Stimulated activated CD4-positive, alpha-beta T cell treated with anti-CD3 and anti-CD28 coated beads, Interleukin-1b, Interleukin-23, amount 100 ng/mL, for 48 hours (primary cell): ENCODE results near the gene TCEAL7.
A peak's percentile ranks its signal among the peaks of the same experiment; 100 is the strongest.
"Not testable (repeated sequence)": the region's sequence is repeated elsewhere in the genome, so short reads cannot be mapped to it uniquely, and the experiment has no call there.

ENCODE experiments used
- DNase-seq: peaks from one replicate; pipeline ENCODE4 v3.0.0-alpha.2; 2020

Gene TCEAL7, protein sequence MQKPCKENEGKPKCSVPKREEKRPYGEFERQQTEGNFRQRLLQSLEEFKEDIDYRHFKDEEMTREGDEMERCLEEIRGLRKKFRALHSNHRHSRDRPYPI

DNA sequence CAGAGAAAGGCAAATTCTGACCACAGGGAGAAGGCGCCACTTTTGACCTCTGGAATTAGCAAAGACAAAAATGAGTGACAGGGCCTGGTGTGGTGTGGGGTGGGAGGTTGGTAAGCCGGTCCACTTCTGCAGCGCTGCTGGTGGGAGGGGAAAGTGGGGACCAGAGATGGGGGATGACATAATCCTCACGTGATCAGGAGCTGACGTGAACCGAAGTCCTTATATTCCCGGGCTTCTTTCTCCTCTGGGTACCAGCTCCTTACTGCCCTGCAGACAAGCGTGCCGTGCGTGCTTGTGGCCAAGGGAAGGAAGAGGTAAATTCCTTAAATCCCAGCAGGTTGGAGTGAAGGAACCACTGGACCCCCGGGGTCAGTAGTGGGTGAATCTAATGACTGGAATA, at the start of gene TCEAL7:
TSS of gene TCEAL7 (plus strand) at position 249 of the 400 bp plus-strand sequence. CDS start 1,165 bp downstream, outside the sequence.
- DNase-seq, result no peak

DNA sequence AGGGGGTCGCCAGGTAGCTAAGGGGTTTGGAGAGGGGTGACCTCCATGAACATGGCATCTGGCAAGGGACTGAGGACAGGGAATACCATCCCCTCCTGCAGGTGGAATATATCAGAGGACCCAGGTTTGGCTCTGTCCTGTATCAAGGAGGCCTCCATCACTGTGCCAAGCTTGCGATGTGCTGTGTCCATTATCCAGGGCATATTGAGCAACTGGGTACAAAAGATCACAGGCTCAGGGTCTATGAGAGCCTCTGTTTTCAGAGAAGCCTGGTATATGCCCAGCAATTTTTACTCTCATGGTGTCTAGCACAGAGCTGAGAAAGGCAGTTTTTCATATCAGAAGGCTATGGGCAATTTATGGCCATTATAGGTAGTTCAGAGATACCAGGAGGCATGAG, 36.9 kb upstream of the TCEAL7 start:
- DNase-seq, result no peak

DNA sequence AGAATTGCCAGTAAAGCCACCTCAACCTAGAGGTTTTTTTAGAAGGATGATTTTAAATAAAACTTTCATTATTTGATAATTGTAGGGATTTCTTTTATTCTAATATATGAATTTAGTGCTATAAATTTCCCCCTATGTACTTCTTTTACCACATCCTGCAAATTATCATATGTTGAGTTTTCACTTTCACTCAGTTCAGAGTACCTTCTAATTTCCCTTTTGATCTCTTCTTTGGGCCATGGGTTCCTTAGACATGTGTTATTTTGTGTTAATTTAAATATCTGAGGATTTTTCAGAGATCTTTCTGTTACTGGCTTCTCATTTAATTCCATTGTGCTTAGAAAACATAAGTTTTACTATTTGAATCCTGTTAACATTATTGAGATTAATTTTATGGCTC, 25.3 kb upstream of the TCEAL7 start:
- no peak for DNase-seq

DNA sequence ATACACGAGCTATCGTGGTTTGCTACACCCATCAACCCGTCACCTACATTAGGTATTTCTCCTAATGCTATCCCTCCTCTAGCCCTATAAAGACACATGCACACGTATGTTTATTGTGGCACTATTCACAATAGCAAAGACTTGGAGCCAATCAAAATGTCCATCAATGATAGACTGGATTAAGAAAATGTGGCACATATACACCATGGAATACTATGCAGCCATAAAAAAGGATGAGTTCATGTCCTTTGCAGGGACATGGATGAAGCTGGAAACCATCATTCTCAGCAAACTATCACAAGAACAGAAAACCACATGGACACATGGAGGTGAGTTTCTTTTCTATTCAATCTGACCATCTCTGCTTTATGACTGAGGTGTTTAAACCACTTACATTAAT, 24.4 kb upstream of the TCEAL7 start:
- DNase-seq, result not testable (repeated sequence)

DNA sequence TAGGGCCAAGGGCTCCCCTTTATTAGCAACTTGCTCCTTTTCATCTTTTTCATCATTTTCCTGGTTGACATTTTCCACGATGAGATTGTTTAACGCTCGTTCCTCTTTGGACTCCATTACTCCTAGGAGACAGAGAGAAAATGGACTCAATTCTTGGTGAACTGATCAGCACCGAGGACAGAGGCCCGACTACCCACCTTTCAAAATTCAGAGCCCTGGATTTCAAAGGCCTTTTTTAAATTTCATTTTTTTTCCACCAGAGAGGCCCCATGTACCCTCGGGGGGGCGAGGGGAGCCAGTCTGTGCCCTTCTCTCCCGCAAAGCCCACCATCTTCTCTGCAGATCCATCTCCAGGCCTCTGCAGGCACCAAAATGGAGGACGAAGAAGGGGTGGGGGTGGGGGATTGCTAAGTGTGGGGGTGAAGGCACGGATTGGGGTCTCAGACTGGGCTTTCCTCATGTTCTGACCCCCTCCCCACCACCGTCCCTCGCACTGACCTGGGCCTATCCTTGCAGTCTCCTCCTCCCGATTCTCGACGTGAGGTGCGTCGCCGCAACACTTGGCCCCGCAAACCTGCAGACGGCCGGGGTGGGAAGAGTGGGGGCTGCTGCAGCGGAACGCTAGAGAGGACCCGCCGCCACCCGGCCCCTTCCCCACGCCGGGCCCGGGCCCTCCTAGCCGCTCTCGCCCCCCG, 20.0 kb upstream of the TCEAL7 start:
- DNase-seq, result peak; percentile 1

DNA sequence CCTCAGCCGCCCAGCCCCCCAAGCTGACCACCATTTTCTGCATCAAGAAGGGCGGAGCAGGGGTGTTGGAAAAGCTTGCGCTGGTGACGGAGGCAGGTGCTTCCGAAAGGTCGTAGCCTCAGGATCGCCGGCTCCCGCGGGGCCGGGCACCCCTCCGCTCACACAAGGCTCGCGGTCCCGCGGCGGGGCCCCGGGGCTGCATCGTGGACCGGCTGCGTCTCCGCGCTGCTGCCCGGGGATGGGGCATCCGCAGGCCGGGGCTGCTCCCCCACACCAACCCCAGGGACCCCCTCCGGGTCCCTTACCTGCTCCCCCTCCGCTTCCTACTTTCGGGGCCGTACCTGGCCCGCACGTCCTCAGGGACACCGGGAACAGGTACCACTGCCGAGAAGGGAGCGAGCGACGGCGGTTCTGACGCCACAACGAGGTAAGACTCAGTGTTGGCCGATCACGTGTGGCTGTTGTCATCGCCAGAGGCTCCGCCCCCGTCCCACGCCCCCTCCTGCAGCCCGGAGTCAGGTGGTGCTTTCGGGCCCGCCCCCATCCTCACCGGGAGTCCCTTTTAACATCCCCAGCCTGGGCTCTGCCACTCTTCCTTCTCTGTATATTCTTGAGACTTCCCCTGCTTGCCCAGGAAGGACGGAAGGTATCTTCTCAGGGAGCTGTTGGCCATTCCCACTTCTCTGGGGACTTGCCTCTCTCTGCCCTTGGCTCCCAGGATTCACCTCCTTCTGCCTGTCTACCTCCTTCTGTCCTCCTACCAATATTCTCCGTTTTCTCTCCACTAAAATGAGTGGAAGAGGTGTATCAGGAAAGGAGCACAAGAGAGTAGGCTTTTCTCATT, 19.3 kb upstream of the TCEAL7 start, which contains the start of gene BEX2:
TSS of gene BEX2 (minus strand) at position 436 of the 844 bp plus-strand sequence. CDS start 1,014 bp downstream, outside the sequence.
- peak; percentile 83 for DNase-seq

DNA sequence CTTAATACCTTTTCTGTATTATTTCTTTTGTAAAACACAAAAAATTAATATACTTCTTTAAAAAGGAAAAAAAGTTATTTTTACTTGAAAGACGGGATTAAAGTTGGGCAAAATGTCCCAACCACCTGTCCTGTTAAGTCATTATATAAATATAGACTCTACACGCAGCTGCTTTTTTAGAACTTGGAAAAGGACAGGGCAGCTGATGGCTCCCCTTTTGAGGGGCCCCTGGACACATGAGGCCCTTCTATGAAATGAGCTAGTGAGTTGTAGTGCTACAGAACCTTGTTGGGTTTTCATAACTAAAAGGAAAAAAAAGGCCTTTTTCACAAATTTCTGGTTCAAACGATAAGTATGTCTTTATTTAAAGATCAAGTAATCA, 18.6 kb upstream of the TCEAL7 start:
- DNase-seq, result no peak

DNA sequence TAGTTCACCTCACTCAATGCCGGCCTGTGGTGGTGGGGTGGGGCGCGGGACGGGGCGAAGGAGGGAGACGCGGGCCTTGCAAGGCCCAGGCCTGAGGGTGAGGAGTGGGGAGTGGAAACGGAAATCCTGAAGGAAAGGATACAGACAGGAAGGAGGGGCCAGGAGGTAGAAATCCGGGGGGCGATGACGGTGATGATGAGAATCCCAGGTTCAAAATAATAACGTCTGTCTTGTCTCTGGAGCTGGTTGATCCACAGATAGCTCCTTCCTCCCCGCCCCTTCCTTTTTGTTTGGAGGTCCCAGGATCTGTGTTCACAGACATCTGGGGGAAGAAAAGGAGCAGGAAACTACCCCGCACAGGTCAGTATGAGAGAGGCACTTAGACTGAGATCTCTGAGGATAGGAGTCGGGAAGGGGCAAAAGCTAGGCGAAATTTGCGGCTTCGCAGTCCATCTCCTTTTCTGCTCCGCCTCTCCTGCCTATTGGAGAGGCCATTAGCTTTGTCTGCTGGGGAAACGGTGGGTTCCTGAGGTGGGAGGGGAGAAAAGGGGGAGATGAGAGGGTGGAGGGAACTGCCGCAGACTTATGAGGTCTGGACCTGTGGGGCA, 746 bp downstream of the TCEAL7 start:
- DNase-seq, result no peak

DNA sequence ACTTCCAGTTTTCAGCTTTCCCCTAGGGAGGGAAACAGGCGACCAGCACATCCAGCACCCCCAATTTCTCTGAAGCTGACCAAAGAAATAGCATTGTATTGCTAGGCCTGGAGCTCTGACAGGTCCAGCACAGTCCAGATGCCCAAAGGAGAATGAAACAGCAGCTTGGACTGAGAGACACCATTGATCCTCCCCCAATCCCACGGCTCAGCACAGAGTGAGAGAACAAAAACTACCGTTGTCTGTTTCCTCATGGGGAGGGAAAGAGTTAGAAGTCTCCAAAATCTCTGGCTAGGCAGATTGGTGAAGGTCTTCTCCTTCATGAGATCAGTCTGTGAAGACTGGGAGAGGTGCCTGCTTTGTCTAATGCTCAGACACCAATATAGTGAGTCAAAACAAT, 8.6 kb downstream of the TCEAL7 start:
- no peak for DNase-seq

DNA sequence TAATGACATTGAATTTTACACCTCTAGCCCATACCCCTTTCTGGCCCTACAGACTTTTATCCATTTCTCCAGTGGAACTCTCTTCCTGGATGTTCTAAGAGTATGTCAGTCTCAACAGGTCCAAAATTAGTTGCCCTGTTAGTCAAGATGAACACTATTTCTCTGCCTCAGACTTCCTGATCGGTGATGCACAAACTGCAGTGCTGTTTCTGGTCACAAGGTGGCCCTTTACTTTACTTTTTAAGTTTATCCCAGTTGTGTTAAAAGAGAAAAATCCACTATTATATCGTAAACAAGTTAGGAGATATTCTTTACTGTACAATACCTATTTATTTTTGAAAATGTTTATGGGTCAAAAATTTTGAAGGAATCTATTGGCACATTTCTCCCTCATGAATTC, 13.1 kb downstream of the TCEAL7 start:
- peak; percentile 14 for DNase-seq

DNA sequence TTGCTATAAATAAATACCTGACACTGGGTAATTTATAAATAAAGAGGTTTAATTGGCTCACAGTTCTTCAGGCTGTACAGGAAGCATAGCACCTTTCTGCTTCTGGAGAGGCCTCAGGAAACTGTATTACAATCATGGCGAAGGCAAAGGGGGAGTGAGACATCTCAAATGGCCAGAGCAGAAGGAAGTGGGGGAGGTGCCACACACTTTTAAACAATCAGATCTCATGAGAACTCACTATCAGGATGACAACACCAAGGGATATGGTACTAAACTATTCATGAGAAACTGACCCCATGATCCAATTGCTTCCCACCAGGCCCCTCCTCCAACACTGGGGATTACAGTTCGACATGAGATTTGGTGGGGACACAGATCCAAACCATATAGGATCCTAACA, 14.6 kb downstream of the TCEAL7 start:
- DNase-seq, result no peak

DNA sequence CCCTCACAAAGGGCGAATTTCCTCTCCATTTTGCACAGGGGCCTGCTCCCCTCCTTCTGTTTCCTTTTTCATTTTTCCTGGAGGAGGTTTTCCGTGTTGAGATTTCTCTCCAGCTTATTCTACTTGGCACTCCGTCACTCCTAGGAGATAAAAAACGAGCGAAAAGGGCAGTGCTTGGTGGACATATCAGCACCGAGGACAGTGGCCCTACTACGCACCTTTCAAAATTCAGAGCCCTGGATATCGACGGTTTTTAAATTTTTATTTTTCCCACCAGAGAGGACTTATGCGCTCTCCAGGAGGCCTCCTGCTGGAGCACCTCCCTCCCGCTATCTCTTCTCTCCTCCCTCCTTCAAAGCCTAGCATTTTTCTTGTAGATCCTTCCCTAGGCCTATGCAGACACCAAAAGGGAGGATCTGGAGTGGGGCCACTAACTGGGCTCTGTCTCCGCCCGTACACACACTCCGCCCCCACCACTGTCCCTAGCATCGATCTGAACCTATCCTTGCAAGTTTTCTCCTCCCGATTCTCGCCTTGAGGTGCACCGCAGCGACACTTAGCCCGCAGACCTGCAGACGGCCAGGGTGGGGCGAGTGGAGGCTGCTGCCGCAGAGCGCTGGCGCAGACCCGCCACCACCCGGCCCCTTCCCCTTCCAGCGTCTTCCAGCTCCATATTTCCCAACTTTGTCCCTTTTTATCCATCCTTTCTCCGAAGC, 17.8 kb downstream of the TCEAL7 start:
- no peak for DNase-seq

DNA sequence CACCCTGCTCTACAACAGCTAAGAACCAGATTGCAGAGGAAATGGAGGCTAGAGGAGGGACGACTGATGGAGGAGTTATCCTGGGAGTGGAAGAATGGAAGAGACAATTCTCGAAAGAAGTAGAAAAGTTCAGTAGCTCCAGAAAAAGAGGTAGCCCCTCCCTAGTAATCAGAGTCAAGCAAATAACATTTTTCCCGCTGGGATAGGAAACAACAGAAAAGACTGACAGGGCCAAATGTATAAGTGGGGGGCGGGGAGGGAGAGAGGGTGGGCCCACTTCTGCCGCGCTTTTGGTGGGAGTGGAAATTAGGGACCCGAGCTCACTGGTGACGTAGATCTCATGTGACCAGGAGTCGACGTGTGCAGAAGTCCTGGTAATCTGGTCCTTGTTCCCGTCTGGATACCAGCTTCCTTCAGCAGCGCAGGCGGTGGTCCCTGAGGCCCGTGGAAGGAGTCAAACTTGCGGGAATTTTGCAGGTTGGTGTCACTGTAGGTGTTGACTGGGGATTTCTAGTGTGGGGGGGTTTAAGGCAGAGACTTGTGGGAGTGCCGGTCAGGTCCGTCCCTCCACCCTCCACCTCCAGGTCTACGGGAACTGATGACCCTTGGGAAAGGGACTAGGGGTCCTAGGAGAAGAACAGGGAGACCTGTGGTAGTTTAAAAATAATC, 26.2 kb downstream of the TCEAL7 start, which contains the start of gene TCEAL9:
TSS of gene TCEAL9 (plus strand) at position 377 of the 669 bp plus-strand sequence. CDS start 1,179 bp downstream, outside the sequence.
- no peak for DNase-seq

DNA sequence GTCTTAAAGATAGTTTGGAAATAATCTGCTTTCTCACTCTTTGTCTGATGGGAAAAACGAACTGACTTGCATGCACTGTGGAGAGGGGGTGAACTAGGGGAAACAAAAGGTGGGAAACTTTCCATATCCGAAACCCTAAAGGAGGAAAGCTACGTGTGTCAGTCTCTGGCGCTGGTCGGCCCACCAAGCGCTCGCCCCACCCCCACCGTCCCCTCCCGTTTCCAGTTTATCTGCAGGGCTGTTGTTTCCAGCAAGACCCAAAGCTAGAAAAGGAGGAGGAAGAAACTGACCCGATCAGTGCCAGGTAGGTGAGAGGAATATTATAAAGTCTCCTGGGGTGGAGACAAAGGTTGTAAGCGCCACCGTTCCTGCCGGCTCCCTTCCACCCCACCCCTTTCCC, 26.8 kb downstream of the TCEAL7 start:
- DNase-seq, result no peak

DNA sequence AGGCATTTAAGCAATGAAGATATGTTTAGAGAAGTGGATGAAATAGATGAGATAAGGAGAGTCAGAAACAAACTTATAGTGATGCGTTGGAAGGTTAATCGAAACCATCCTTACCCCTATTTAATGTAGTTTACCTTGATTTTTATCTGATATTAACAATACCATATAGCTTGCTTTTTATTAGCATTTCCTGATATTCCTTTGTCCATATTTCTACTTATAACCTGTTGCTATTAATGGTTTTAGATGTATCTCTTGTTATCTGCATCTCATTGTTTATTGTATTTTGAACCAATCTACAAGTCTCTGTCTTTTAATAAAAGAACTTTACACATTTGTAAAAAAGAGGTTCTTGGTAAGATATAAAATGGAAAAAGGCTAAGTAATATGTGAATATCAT, 27.8 kb downstream of the TCEAL7 start:
- no peak for DNase-seq

DNA sequence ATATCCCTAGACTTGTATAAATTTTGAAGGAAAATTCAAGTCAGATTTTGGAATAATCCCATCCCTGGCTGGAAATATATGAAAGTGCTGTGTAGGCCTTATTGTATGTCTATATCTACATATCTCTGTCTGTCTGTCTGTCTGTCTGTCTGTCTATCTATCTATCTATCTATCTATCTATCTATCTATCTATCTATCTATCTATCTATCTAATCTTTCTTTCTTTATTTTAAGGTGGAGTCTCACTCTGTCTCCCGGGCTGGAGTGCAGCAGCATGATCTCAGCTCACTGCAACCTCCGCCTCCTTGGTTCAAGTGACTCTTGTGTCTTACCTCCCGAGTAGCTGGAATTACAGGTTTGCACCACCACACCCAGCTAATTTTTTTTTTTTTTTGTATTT, 29.6 kb downstream of the TCEAL7 start:
- DNase-seq, result not testable (repeated sequence)

DNA sequence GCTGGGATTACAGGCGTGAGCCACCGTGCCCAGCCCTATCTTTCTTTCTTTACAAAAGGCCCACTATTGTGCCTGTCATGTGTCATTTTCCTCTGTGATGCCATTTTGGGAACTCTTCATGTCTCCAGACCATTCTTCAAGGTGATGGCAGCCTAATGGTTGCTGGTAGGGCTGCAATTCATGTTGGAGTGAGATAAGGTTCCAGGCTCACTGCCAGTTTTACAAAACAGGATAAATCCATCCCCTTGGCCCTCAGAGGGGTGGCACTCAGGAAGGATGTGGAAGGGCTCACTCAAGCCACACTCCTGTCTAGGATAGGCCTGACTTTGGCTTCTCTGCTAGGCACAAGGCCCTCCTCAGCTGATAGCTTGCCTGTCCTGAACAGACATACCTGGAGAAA, 30.1 kb downstream of the TCEAL7 start:
- no peak for DNase-seq

DNA sequence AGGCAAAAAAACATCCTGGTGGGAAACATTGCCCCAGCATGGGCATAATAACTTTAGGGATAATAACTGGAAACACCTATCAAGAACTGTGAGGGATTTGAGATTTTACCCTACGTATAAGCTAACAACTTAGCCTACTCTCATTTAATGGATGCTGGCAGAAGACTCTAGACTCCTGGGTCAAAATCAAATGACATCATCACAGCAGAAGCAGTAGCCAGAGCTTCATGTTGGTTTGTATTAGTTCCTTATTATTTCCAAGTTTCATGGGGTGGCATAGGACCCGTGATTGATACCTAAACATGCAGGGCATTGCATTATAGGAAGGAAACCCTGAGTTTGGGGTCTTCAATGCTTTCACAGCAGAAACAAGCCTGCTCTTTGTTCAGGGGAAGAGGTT, 30.9 kb downstream of the TCEAL7 start:
- DNase-seq, result no peak

DNA sequence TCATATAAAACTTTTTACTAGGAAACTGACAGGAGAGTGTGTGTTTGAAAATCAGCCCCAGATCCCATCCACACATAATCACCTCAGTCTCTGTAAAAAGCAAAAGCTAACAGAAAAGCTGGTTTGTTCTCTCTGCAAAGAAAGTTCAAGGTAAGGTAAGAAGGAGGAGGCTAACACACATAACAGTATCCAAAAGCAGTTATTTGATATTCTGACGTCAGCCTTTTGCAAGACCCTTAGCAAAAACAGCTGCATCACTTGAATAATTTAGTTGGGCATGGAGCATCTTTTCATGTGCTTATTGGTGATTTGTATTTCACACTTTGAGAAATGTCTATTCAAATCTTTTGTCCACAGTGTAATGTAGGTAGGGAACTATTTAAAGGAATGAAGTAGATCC, 31.8 kb downstream of the TCEAL7 start:
- no peak for DNase-seq

DNA sequence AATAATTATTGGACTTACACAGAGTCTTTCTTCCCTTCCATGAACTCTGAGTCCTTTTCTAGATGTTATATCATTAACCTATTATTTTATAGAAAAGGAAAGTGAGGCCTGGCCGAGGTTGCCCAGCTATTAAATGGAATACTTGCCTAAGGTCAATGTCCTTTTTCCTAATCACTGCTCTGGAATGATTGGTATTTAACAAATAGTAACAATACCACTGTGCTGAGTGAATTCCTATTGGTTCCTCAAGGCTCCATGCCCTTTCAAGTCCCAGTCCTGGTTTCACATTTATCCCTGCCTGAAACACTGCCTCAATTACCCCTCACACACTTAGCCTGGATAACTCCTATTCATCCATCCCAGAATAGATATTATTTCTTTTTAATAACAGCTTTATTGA, 32.4 kb downstream of the TCEAL7 start:
- no peak for DNase-seq

DNA sequence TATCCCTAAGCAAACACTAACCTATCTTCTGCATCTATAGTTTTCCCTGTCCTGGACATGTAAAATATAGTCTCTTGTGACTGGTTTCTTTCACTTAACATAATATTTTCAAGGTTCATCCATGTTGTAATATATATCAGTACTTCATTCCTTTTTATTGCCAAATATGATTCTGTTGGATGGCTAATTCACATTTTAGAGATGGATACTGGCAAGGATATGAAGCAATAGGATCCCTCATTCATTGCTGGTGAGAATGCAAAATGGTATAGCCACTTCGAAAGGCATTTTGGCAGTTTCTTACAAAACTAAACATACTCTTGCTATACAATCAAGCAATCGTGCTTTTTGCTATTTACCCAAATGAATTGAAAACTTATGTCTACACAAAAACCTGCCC, 33.0 kb downstream of the TCEAL7 start:
- DNase-seq, result no peak

DNA sequence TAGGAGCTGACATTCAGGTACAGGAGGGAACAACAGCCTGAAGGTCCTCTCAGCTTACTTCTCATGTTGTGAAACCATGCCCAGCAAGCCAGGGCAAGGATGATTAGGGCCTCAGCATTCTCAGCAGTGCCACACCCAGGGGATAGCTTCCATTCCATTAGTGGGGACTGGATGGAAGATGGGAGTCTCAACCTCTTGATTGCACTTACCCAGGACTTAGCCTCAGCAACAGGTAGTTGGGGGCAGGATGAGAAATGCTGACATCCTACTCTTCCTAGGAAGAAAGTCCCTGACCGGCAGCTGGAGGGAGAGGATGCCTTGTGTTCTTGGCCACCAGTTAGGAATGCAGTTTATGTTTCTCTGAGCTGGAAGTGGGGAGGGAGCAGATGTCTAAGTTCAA, 37.5 kb downstream of the TCEAL7 start:
- DNase-seq, result no peak
